GM19193 (cell line): ENCODE results near the gene THUMPD3.

Experiments
- POLR2A ChIP-seq: IDR thresholded peaks from 4 replicates; pipeline ENCODE4 v1.6.1; 2011; ENCODE audit not compliant: insufficient read depth, insufficient read length; ENCODE audit errors: extremely low read depth

The THUMPD3 gene

DNA sequence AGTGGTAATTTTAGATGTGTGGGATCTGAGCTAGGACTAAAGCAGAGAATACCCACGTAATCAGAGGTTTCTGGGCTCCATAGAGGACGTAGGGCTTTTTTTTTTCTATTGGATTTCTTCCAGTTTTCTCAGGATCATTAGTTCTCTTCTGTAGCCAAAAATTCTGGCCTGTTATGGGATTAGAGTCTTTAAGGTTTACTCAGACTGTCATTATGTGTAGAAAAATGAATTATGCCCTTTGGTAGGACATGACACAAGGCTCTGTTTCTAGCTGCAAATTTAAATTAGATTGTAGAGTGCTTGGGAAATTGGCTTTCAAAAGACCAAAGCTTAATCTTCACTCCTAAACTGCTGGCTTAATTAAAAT is 36.5 kb downstream of the THUMPD3 start:
- no peak for TF ChIP-seq POLR2A

DNA sequence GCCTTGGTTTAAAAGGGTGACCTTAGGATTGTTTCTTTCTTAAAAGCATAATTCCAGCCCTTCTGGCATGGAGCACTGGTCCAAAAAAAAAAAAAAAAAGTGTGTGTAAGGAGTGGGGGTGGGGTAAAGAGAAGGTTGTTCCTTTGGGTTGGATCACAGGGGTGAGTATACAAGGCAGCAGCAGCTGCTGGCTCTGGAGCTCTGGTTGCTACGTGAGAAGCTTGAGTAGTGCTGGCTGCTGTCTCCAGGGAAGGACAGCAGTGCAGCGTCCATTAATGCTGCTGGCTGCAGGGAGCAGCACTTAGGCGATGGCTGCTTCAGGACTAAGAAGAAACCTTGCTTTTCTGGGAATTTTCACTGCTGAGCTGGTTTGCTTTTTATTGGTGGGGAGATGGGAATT is 36.9 kb downstream of the THUMPD3 start:
- TF ChIP-seq POLR2A: no peak

DNA sequence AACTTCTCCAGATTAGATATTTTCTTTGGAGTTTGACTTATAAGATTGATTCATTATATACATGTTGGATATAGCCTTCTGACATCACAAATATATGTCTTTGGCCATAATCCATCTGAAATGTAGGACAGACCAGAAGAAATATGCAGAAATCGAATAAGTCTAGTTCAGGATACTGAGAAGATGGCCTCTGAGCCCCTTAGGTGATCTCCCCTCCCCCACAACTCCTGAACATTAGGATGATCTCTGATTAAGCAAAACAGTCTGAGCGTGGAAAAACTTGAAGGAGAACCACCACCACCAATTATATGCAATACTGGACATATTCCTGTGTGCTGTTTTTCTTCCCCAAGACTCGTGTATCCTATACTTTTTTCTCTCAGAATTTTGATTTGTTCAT is 37.8 kb downstream of the THUMPD3 start:
- no peak for TF ChIP-seq POLR2A

GRCh38 chr3:9401986-9402385 is 39.1 kb downstream of the THUMPD3 start:
- TF ChIP-seq POLR2A: no peak

- no peak for TF ChIP-seq POLR2A
Observed at GRCh38 chr3:9402410-9403228, 39.8 kb downstream of the THUMPD3 start.

GRCh38 chr3:9403463-9403862 is 40.6 kb downstream of the THUMPD3 start:
- no peak for TF ChIP-seq POLR2A

- no peak for TF ChIP-seq POLR2A
Observed at GRCh38 chr3:9404680-9405079, 41.8 kb downstream of the THUMPD3 start.

DNA sequence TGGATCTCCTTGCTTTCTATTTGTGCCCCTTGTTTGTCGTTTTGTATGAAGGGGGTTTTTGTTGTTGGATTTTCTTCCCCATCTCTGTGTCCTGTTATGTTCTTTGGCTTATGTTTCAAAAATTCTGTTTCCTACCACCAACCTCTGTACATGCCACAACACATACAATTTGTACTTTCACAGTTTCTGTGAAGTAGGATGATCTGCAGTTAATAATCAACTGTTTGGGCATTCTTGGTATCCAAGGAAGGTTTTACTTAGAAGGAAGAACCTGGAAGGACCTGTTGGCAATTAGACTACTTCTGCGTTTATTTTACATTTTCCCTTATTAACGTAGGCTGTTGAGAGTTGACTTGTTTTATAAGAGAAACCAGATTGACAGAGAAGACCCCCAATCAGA is 42.9 kb downstream of the THUMPD3 start:
- TF ChIP-seq POLR2A: no peak

- TF ChIP-seq POLR2A: no peak
Observed at GRCh38 chr3:9406856-9407626, 44.2 kb downstream of the THUMPD3 start.

GRCh38 chr3:9408061-9408460 is 45.2 kb downstream of the THUMPD3 start:
- TF ChIP-seq POLR2A: no peak

- no peak for TF ChIP-seq POLR2A
Observed at GRCh38 chr3:9408546-9408945, 45.7 kb downstream of the THUMPD3 start.

DNA sequence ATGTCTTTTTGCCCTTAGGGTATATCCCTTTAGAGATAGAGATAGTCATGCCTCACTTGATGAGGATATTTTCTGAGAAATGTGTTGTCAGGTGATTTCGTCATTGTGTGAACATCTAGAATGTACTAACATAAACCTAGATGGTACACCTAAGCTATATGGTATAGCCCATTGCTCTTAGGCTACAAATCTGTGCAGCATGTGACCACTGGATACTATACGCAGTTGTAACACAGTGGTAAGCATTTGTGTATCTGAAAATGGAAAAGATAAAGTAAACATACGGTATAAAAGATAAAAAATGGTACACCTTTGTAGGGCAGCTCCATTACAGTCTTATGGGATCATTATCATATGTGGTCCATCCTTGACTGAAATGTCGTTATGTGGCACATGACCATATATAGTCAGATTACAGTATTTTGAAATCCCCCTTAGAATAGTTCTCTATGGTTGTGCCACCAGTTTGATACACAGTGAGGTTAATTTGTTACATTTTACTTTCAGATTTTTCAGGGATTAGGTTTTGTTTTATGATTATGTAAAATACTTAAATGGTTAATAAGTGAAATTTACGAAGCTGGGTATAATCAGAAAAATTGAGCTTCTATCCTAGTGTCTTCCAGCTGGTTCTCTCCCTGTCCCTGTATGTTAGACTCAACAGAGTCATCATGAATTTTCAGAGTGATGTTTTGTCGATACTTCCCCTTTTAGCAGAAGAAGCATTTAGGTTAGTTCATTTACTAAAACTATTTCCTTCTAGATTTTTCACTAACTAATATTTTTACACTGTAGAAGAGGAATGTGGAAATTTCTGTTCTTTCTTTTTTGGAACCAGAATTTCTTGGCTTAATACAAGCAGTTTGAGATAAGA is 47.4 kb downstream of the THUMPD3 start:
- TF ChIP-seq POLR2A: no peak

GRCh38 chr3:9411302-9411701 is 48.4 kb downstream of the THUMPD3 start:
- no peak for TF ChIP-seq POLR2A

GRCh38 chr3:9412293-9412692 is 49.4 kb downstream of the THUMPD3 start:
- no peak for TF ChIP-seq POLR2A

DNA sequence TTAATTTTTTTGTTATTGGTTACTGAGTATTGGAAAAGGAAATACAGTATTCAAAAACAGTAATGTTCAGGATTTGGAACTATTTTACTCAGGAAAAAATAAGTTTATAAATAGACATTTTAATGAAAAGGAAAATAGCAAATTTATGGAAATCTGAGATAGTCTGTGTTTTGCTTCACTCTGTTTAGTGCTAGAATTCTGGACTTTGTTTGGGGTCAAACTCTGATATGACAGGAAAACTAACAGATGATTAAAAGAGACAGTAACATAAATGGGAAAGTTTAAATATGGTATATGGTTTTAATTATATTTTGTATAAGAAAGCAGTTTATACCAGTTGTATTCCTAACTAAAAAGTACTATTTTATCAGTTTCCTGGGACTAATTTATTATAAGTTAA is 52.0 kb downstream of the THUMPD3 start:
- no peak for TF ChIP-seq POLR2A
